Esophagus muscularis mucosa (tissue), 4 donors: Measurements from ENCODE around the gene PLPPR1.

Experiments used
- EP300 ChIP-seq: sonication (generic); formaldehyde crosslinking; IDR thresholded peaks from one replicate; pipeline ENCODE4 v1.6.1; 2017; ENCODE audit warnings: antibody characterized with exemption
- POLR2A ChIP-seq: fragments of 450-650 bp; IDR thresholded peaks from one replicate; pipeline ENCODE4 v1.6.1; 2017; ENCODE audit warnings: antibody characterized with exemption, moderate library complexity, mild to moderate bottlenecking, low read depth
- TF ChIP-seq, protein P1 (sequence below), 3 experiments: fragments of 200-600 bp in 2 of 3; fragments of 450-650 bp in 1 of 3; sonication (generic) in 2 of 3; IDR thresholded peaks; one replicate each; pipeline ENCODE4 v1.5.1; 2017 to 2019; ENCODE audit warnings: antibody characterized with exemption in 3 of 3, mild to moderate bottlenecking in 2 of 3, moderate library complexity in 1 of 3

DNA sequence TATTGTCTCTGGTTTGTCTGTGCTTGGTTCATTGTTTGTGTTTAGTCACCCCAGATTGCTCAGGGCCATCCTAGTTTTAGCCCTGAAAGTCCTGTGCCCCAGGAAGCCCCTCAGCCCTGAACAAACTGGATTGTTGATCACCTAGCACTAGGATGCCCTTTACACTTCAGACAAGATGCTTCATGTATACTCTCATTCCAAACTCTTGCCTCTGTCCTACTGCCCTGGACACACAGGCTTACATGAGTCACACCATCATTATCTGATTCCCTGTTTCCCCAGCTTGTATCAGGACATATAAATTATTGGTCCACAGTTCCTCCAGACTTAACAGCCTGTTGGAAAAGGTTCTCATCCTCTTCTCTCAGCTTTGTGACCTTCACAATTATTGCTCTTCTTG is 236.2 kb downstream of the PLPPR1 start:
- no peak for TF ChIP-seq POLR2A
- TF ChIP-seq, protein P1, sequence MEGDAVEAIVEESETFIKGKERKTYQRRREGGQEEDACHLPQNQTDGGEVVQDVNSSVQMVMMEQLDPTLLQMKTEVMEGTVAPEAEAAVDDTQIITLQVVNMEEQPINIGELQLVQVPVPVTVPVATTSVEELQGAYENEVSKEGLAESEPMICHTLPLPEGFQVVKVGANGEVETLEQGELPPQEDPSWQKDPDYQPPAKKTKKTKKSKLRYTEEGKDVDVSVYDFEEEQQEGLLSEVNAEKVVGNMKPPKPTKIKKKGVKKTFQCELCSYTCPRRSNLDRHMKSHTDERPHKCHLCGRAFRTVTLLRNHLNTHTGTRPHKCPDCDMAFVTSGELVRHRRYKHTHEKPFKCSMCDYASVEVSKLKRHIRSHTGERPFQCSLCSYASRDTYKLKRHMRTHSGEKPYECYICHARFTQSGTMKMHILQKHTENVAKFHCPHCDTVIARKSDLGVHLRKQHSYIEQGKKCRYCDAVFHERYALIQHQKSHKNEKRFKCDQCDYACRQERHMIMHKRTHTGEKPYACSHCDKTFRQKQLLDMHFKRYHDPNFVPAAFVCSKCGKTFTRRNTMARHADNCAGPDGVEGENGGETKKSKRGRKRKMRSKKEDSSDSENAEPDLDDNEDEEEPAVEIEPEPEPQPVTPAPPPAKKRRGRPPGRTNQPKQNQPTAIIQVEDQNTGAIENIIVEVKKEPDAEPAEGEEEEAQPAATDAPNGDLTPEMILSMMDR (IDR thresholded peaks at IDR 0.05): no peak
- no peak for TF ChIP-seq EP300
